ENCODE data around the gene SHE.

SHE gene

GRCh38 chr1:154442006-154442740, 60.0 kb downstream of the SHE start:
- no peak for DNase-seq

GRCh38 chr1:154441241-154441888, 60.8 kb downstream of the SHE start:
- DNase-seq, result no peak

GRCh38 chr1:154440036-154440804, 62.0 kb downstream of the SHE start:
- DNase-seq, result no peak

- DNase-seq, result no peak
These were observed 65.8 kb downstream of the SHE start for GRCh38 chr1:154436433-154436832.

- no peak for DNase-seq
These were observed 66.5 kb downstream of the SHE start for GRCh38 chr1:154435599-154436200.

GRCh38 chr1:154434346-154435085, 67.7 kb downstream of the SHE start:
- no peak for DNase-seq

GRCh38 chr1:154433161-154433764, 68.9 kb downstream of the SHE start:
- DNase-seq, result no peak

- peak; percentile 54 for DNase-seq
These were observed 70.4 kb downstream of the SHE start for GRCh38 chr1:154431586-154432373.

GRCh38 chr1:154430903-154431302, 71.3 kb downstream of the SHE start:
- DNase-seq, result peak; percentile 68

GRCh38 chr1:154429841-154430611, 72.2 kb downstream of the SHE start:
- DNase-seq, result no peak
